Measurements from ENCODE around the gene CNTN6. TPM values are rescaled to one million over a fixed set of nuclear protein-coding genes. Genes with fewer than 3 reads are reported as not detected.

CNTN6 gene
- total and polyA plus RNA-seq, 2 donors (not counting 1 experiment from before 2014, with no cell fraction given) = not detected

DNA sequence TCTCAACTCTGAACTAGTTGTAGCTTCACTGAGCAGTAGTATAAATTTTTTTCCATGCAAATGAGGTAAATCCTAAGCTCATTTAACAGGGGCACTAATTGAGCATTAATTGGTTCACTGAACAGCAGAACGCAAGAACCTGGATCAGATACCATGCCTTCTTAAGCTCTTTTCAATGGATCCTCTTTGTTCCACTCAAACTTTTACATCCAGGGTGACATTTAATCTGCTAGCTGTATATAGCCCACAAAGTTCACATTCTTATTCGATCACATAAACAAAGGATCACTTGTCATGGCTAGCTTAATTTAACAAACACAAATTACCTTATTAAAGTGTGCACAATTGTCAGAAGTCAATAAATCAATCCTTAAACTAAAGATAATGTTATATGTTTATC is 281.6 kb downstream of the CNTN6 start:
- Histone ChIP-seq H3K4me3 (replicated peaks in 1 of 4; ENCODE audit: control extremely low read depth in 1 of 4, insufficient read depth in 1 of 4, low read depth in 3 of 4, low read length in 4 of 4) (no peak overlapping the region), H3K9me3 (ENCODE audit: control insufficient read depth, insufficient read depth, low read depth, low read length) (no peaks in the 10 kb centered on the region), H4K20me1 (ENCODE audit: control insufficient read depth, extremely low read depth, insufficient read depth, low read length) (no peaks in the 10 kb centered on the region), H3K9ac (ENCODE audit: insufficient read depth, low read length) (no peak overlapping the region), H3K27me3 (ENCODE audit: control insufficient read depth, insufficient read depth, low read length) (no peaks in the 10 kb centered on the region), H3K36me3 (ENCODE audit: control insufficient read depth, insufficient read depth, low read length) (no peaks in the 10 kb centered on the region), H3K4me1 (ENCODE audit: control insufficient read depth, extremely low read depth, insufficient read depth, low read length) (no peaks in the 10 kb centered on the region), H3K79me2 (ENCODE audit: control insufficient read depth, insufficient read depth, low read length) (no peaks in the 10 kb centered on the region), H2AFZ (ENCODE audit: low read length) (no peak overlapping the region), H3K27ac (ENCODE audit: insufficient read depth, low read length) (no peak overlapping the region), H3K4me2 (ENCODE audit: extremely low read depth, insufficient read depth, low read length) (no peak overlapping the region)
- no peak for DNase-seq (ENCODE audit: low read depth in 2 of 2)
- no peak for TF ChIP-seq EZH2 (IDR thresholded peaks at IDR 0.05; ENCODE audit: low read length, missing control alignments)
- TF ChIP-seq, protein P1, sequence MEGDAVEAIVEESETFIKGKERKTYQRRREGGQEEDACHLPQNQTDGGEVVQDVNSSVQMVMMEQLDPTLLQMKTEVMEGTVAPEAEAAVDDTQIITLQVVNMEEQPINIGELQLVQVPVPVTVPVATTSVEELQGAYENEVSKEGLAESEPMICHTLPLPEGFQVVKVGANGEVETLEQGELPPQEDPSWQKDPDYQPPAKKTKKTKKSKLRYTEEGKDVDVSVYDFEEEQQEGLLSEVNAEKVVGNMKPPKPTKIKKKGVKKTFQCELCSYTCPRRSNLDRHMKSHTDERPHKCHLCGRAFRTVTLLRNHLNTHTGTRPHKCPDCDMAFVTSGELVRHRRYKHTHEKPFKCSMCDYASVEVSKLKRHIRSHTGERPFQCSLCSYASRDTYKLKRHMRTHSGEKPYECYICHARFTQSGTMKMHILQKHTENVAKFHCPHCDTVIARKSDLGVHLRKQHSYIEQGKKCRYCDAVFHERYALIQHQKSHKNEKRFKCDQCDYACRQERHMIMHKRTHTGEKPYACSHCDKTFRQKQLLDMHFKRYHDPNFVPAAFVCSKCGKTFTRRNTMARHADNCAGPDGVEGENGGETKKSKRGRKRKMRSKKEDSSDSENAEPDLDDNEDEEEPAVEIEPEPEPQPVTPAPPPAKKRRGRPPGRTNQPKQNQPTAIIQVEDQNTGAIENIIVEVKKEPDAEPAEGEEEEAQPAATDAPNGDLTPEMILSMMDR (conservative IDR thresholded peaks at IDR 0.05 in 1 of 2, IDR thresholded peaks at IDR 0.05 in 1 of 2; ENCODE audit: low read depth in 1 of 2, low read length in 2 of 2) = no peak

DNA sequence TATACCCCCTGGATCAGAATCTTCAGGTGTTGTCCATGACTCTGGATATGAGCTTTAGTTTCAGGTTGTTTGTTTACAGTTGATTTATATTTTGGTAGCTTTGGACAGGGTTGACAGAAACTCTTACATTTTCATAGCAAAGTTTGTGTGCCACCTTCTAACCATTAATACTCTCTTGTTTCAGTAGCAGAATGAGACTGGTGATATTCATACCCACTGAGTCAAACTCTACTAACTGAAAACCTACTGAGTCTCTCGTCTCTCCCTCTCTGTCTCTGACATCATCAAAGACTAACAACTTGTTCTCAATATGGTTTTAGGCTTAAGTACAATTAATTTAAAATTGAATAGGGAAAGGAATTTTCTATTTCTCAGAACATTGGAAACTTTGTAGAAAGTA is 282.3 kb downstream of the CNTN6 start:
- Histone ChIP-seq H3K9ac (ENCODE audit: insufficient read depth, low read length) (no peak overlapping the region), H3K9me3 (ENCODE audit: control insufficient read depth, insufficient read depth, low read depth, low read length) (no peaks in the 10 kb centered on the region), H4K20me1 (ENCODE audit: control insufficient read depth, extremely low read depth, insufficient read depth, low read length) (no peaks in the 10 kb centered on the region), H3K4me3 (replicated peaks in 1 of 4; ENCODE audit: control extremely low read depth in 1 of 4, insufficient read depth in 1 of 4, low read depth in 3 of 4, low read length in 4 of 4) (no peak overlapping the region), H2AFZ (ENCODE audit: low read length) (no peak overlapping the region), H3K27ac (ENCODE audit: insufficient read depth, low read length) (no peak overlapping the region), H3K4me1 (ENCODE audit: control insufficient read depth, extremely low read depth, insufficient read depth, low read length) (no peaks in the 10 kb centered on the region), H3K27me3 (ENCODE audit: control insufficient read depth, insufficient read depth, low read length) (no peaks in the 10 kb centered on the region), H3K79me2 (ENCODE audit: control insufficient read depth, insufficient read depth, low read length) (no peaks in the 10 kb centered on the region), H3K4me2 (ENCODE audit: extremely low read depth, insufficient read depth, low read length) (no peak overlapping the region), H3K36me3 (ENCODE audit: control insufficient read depth, insufficient read depth, low read length) (no peaks in the 10 kb centered on the region)
- no peak for TF ChIP-seq EZH2 (IDR thresholded peaks at IDR 0.05; ENCODE audit: low read length, missing control alignments)
- TF ChIP-seq, protein P1 (conservative IDR thresholded peaks at IDR 0.05 in 1 of 2, IDR thresholded peaks at IDR 0.05 in 1 of 2; ENCODE audit: low read depth in 1 of 2, low read length in 2 of 2) = no peak
- no peak for DNase-seq (ENCODE audit: low read depth in 2 of 2)

DNA sequence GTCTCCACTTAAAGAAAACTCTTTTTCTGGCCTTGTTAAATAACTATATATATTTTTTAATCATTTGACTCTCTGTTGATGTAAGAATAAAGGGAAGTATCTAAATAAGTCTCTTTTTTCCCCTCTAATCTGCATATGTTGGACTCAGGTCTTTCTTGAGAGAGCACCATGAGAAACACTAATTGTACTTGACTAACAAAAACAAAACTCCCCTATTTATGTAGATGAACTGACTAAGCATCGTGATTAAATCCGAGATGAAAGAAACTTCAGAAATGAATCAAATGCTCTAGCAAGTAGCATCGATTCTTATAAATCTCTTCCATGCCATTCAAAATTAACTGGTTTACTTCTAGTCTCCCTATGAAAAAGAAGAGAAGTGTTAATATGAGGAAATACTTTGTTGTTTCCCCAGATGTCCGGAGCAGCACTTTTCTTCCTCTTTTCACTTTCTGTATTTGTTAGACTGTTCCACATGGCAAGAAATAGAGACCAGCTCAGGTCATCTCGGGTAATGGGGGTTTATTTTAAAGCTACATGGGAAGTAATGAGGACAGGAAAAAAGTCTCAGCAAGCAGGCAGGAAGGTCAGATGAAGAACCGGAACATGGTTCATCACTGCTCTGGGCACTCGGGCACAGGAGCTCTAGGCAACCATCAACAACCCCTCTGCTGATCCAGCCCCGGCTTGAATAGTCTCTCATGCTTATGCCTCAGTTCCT is 288.3 kb downstream of the CNTN6 start:
- Histone ChIP-seq H3K4me1 (ENCODE audit: control insufficient read depth, extremely low read depth, insufficient read depth, low read length) (no peaks in the 10 kb centered on the region), H3K9ac (ENCODE audit: insufficient read depth, low read length) (no peak overlapping the region), H3K4me3 (replicated peaks in 1 of 4; ENCODE audit: control extremely low read depth in 1 of 4, insufficient read depth in 1 of 4, low read depth in 3 of 4, low read length in 4 of 4) (no peak overlapping the region), H3K9me3 (ENCODE audit: control insufficient read depth, insufficient read depth, low read depth, low read length) (no peaks in the 10 kb centered on the region), H3K27me3 (ENCODE audit: control insufficient read depth, insufficient read depth, low read length) (no peaks in the 10 kb centered on the region), H3K4me2 (ENCODE audit: extremely low read depth, insufficient read depth, low read length) (no peak overlapping the region), H3K27ac (ENCODE audit: insufficient read depth, low read length) (no peak overlapping the region), H3K36me3 (ENCODE audit: control insufficient read depth, insufficient read depth, low read length) (no peaks in the 10 kb centered on the region), H3K79me2 (ENCODE audit: control insufficient read depth, insufficient read depth, low read length) (no peaks in the 10 kb centered on the region), H2AFZ (ENCODE audit: low read length) (no peak overlapping the region), H4K20me1 (ENCODE audit: control insufficient read depth, extremely low read depth, insufficient read depth, low read length) (no peaks in the 10 kb centered on the region)
- DNase-seq (ENCODE audit: low read depth in 2 of 2) = no peak
- no peak for TF ChIP-seq EZH2 (IDR thresholded peaks at IDR 0.05; ENCODE audit: low read length, missing control alignments)
- TF ChIP-seq, protein P1 (conservative IDR thresholded peaks at IDR 0.05 in 1 of 2, IDR thresholded peaks at IDR 0.05 in 1 of 2; ENCODE audit: low read depth in 1 of 2, low read length in 2 of 2) = no peak
